ENCODE results near the gene ZNRF3. TPM values are rescaled to one million over a fixed set of nuclear protein-coding genes. Genes with fewer than 3 reads are reported as not detected.

The ZNRF3 gene
- total RNA-seq, 1 donor from 2014 or later = 0.69 TPM

- Mint-ChIP-seq H3K27me3 (peaks cover 15% of the 10 kb centered on the region), H3K36me3 (ENCODE audit: low read depth) (no peaks in the 10 kb centered on the region), H3K27ac (no peak overlapping the region), H3K9me3 (no peaks in the 10 kb centered on the region), H3K4me1 (no peaks in the 10 kb centered on the region), H3K4me3 (no peak overlapping the region)
- TF ChIP-seq CTCF (IDR thresholded peaks at IDR 0.05) = no peak
- CTCF ChIA-PET = interaction anchor here (1.3 kb wide), 1 partner anchor 15 kb away, joined by 3 read pairs; no protein-coding TSS in a partner anchor
- POLR2A ChIA-PET = no interaction called here
- intact Hi-C loops (cut with micrococcal nuclease) = no loop called here
- DNase-seq (no peak), ATAC-seq (ENCODE audit: low read depth) (no peak)
These were observed 212.1 kb downstream of the ZNRF3 start for GRCh38 chr22:29095459-29095858.

DNA sequence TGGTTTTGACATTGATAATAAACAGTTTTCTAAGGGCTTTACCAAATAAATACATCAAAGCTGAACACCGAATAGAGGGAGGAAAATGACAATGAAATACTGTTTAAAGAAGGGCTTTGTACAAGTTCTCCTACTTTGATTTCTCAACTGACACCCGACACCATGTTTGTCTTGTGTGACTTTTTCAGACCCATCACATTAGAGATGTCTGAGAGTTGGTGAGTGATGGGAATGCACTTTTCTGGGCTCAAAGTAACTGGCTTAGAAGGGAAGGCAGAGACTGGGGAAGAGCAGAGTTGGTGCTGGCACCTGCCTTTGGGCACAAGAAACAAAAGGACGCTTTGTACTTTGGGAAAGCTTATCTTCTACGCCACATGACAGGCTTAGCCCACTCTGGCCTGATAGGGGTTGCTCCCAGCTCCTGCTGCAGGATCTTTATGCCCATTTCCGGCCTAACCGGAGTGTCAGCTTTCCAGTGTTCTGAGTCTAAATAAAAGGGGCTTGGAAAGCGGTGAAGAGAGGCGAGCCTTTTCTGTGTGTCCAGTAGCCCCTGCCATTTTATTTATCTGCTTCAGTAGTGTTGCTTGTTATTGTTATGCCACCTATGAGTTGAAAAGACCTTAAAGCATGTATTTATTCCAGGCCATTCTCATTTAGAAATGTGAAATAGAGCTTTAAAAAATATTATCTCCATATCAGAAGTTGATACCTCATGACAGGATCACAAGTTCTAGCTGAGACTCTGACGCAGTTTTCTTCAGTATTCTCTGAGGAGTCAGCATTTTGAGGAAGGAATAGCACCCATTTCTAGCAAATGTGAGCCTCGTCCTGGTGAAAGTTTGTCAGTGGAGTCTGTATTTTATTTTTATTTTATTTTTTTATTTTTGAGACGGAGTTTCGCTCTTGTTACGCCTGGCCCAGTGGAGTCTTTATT lies 213.6 kb downstream of the ZNRF3 start:
- CTCF ChIA-PET = interaction anchor here (0.9 kb wide), 1 partner anchor 148 kb away, joined by 4 read pairs; no protein-coding TSS in a partner anchor

GRCh38 chr22:29098296-29098695 lies 214.9 kb downstream of the ZNRF3 start:
- no peak overlapping the region for H3K27ac Mint-ChIP-seq
- H3K4me1 Mint-ChIP-seq = no peaks in the 10 kb centered on the region
- DNase-seq = no peak
- no peak overlapping the region for H3K4me3 Mint-ChIP-seq
- peaks cover 9% of the 10 kb centered on the region for H3K27me3 Mint-ChIP-seq
- intact Hi-C loops (cut with micrococcal nuclease) = no loop called here
- CTCF ChIA-PET = no interaction called here
- H3K9me3 Mint-ChIP-seq = no peaks in the 10 kb centered on the region
- no peak for ATAC-seq (ENCODE audit: low read depth)
- no peak for TF ChIP-seq CTCF (IDR thresholded peaks at IDR 0.05)
- no peaks in the 10 kb centered on the region for H3K36me3 Mint-ChIP-seq (ENCODE audit: low read depth)
- POLR2A ChIA-PET = no interaction called here

More for the DNA sequence above, 213.6 kb downstream of the ZNRF3 start:
- no peak for TF ChIP-seq CTCF (IDR thresholded peaks at IDR 0.05)
- no peak overlapping the region for H3K27ac Mint-ChIP-seq
- POLR2A ChIA-PET = no interaction called here
- no peak overlapping the region for H3K4me3 Mint-ChIP-seq
- H3K27me3 Mint-ChIP-seq = peaks cover 13% of the 10 kb centered on the region
- no peaks in the 10 kb centered on the region for H3K9me3 Mint-ChIP-seq
- H3K4me1 Mint-ChIP-seq = no peaks in the 10 kb centered on the region
- no peaks in the 10 kb centered on the region for H3K36me3 Mint-ChIP-seq (ENCODE audit: low read depth)
- ATAC-seq (ENCODE audit: low read depth) (no peak), DNase-seq (no peak)
- intact Hi-C loops (cut with micrococcal nuclease) = no loop called here

DNA sequence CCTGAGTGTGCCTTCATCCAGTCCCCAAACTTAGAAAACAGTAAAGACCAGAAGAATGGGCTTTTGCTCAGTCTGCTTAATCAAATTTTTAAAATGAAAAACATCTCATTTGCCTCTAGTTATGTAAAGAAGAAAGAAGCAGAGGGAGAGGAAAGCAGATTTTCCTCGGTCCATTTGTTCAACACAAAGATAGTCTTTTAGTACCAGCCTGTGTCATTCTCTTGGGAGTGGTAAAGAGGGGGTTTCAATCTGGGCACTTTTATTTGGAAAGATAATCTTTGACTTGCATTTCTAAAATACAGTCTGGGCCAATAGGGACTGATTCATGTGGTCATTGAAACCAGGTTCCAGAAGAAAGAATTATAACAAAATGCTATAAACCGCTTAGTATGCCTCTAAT lies 218.9 kb downstream of the ZNRF3 start:
- no peak for TF ChIP-seq CTCF (IDR thresholded peaks at IDR 0.05)
- intact Hi-C loops (cut with micrococcal nuclease) = no loop called here
- DNase-seq (no peak), ATAC-seq (ENCODE audit: low read depth) (no peak)
- no peaks in the 10 kb centered on the region for H3K9me3 Mint-ChIP-seq
- ChIA-PET CTCF (interaction anchor here (1.7 kb wide), 1 partner anchor 143 kb away, joined by 5 read pairs; no protein-coding TSS in a partner anchor), POLR2A (no interaction called here)
- no peak overlapping the region for H3K27ac Mint-ChIP-seq
- no peaks in the 10 kb centered on the region for H3K4me1 Mint-ChIP-seq
- H3K27me3 Mint-ChIP-seq = peaks cover 6% of the 10 kb centered on the region
- no peak overlapping the region for H3K4me3 Mint-ChIP-seq
- H3K36me3 Mint-ChIP-seq (ENCODE audit: low read depth) = no peaks in the 10 kb centered on the region

GRCh38 chr22:29103121-29103520 lies 219.7 kb downstream of the ZNRF3 start:
- ChIA-PET POLR2A (no interaction called here), CTCF (interaction anchor here (1.7 kb wide), 1 partner anchor 143 kb away, joined by 5 read pairs; no protein-coding TSS in a partner anchor)
- peaks cover 6% of the 10 kb centered on the region for H3K27me3 Mint-ChIP-seq
- H3K4me1 Mint-ChIP-seq = no peaks in the 10 kb centered on the region
- H3K27ac Mint-ChIP-seq = no peak overlapping the region
- H3K36me3 Mint-ChIP-seq (ENCODE audit: low read depth) = no peaks in the 10 kb centered on the region
- no peak for TF ChIP-seq CTCF (IDR thresholded peaks at IDR 0.05)
- H3K9me3 Mint-ChIP-seq = no peaks in the 10 kb centered on the region
- H3K4me3 Mint-ChIP-seq = no peak overlapping the region
- ATAC-seq (ENCODE audit: low read depth) (no peak), DNase-seq (no peak)
- intact Hi-C loops (cut with micrococcal nuclease) = no loop called here

Data from activated B cell treated with CpG ODN at 0.5 μM for 24 hours (primary cell).